MM.1S (cell line): ENCODE results near the gene HSD17B3.

ENCODE experiments used
- EZH2 ChIP-seq: fragments of 300-600 bp; sonication (generic); optimal IDR thresholded peaks from 2 replicates; pipeline ENCODE3; 2017; ENCODE audit warnings: low read depth, mild to moderate bottlenecking, antibody characterized with exemption, low read length, mixed read lengths
- TF ChIP-seq, protein P1 (sequence below): fragments of 300-600 bp; sonication (generic); IDR thresholded peaks from 2 replicates; pipeline ENCODE4 v1.5.1; 2016; ENCODE audit warnings: antibody characterized with exemption, low read length, mixed read lengths

- TF ChIP-seq, protein P1, sequence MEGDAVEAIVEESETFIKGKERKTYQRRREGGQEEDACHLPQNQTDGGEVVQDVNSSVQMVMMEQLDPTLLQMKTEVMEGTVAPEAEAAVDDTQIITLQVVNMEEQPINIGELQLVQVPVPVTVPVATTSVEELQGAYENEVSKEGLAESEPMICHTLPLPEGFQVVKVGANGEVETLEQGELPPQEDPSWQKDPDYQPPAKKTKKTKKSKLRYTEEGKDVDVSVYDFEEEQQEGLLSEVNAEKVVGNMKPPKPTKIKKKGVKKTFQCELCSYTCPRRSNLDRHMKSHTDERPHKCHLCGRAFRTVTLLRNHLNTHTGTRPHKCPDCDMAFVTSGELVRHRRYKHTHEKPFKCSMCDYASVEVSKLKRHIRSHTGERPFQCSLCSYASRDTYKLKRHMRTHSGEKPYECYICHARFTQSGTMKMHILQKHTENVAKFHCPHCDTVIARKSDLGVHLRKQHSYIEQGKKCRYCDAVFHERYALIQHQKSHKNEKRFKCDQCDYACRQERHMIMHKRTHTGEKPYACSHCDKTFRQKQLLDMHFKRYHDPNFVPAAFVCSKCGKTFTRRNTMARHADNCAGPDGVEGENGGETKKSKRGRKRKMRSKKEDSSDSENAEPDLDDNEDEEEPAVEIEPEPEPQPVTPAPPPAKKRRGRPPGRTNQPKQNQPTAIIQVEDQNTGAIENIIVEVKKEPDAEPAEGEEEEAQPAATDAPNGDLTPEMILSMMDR: no peak
- TF ChIP-seq EZH2: no peak
Measured at GRCh38 chr9:96195541-96195940, 106.4 kb downstream of the HSD17B3 start.
